Activated T-cell treated with anti-CD3 and anti-CD28 coated beads for 1 hour (primary cell): ENCODE measurements around the gene ZNF264.
"Not testable (repeated sequence)": the region's sequence is repeated elsewhere in the genome, so short reads cannot be mapped to it uniquely, and the experiment has no call there.

Experiments used
- DNase-seq: peaks from one replicate; pipeline ENCODE4 v3.0.0-alpha.2; 2020; ENCODE audit warnings: low read depth

Gene ZNF264

DNA sequence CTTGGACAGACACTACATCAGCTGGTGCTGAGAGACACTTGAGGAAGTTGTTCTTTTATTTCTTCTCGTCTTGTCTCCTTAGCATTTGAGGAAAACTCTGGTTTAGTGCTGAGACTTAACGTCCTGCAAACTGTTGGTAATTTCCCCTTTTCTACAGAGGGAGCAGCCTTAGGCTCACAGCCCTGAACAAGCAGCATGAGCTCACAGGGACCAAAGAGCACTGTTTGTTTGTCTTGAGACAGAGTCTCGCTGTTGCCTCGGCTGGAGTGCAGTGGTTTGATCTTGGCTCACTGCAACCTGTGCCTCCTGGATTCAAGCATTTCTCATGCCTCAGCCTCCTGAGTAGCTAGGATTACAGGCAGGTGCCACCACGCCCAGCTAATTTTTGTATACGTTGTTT lies 54.7 kb downstream of the ZNF264 start:
- DNase-seq, result no peak

GRCh38 chr19:57248646-57249045 lies 57.3 kb downstream of the ZNF264 start:
- DNase-seq, result no peak

DNA sequence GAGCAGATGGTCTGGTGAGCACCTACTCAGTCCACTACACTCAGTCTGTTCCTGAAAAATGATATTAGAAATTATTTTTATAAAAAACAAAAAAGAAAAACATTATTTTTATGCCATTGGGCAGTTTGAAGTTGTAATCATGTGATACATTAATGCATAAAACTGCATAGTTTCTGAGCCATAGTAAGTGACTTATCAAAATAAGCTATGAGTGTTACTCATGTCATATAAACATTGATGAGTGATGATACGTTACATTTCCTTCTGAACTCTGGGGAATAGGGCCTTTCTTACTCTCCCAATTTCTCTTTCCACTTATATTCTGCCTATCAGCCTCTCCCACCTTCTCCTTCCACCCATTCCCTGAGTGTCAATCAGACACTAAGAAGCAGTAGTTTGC lies 58.0 kb downstream of the ZNF264 start:
- DNase-seq, result no peak

- DNase-seq, result not testable (repeated sequence)
Observed at GRCh38 chr19:57253767-57254166, 62.5 kb downstream of the ZNF264 start.

GRCh38 chr19:57262044-57262443 lies 70.7 kb downstream of the ZNF264 start:
- DNase-seq, result no peak

GRCh38 chr19:57263244-57263741 lies 72.0 kb downstream of the ZNF264 start:
- no peak for DNase-seq

DNA sequence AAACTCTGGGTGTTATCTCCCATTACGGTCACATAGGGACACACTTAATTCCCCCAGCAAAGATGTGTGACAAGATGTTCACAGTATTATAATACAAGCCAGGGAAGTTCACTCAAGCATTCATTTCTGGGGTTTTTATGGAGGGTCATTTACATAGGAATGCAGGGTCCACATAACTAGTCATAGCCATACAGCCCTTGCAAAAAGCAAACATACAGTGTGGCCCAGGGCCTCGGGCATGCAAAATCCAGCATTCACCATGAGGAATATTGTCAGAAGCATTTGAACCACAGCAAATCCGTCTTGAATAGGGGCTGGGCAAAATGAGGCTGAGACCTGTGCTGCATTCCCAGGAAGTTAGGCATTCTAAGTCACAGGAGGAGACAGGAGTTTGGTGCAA lies 76.0 kb downstream of the ZNF264 start:
- no peak for DNase-seq

- no peak for DNase-seq
Observed at GRCh38 chr19:57269515-57270250, 78.4 kb downstream of the ZNF264 start.

- DNase-seq, result no peak
Observed at GRCh38 chr19:57271280-57271679, 80.0 kb downstream of the ZNF264 start.
